ENCODE results near the gene SCO2.

Gene SCO2

GRCh38 chr22:50526108-50526833, 873 bp upstream of the SCO2 start (continued):
- 0 out of 2 replicates have a peak, but pooled peaks have one; percentile 40 for TF ChIP-seq ZNF785 (tag by site-specific recombination; IDR thresholded peaks at IDR 0.05)
- TF ChIP-seq ZNF366 (tag by site-specific recombination; conservative IDR thresholded peaks at IDR 0.05), result no peak
- no peak for TF ChIP-seq ZNF791 (tag by site-specific recombination; IDR thresholded peaks at IDR 0.05)
- TF ChIP-seq GLIS1 (tag by site-specific recombination; IDR thresholded peaks at IDR 0.05), result peak; percentile 20; the same call in 1 of the 2 replicates
- TF ChIP-seq YY1 (tag by site-specific recombination; IDR thresholded peaks at IDR 0.05), result peak; percentile 64
- no peak for TF ChIP-seq ZNF169 (tag by site-specific recombination; IDR thresholded peaks at IDR 0.05)
- TF ChIP-seq ZNF398 (tag by site-specific recombination; IDR thresholded peaks at IDR 0.05), result peak; percentile 30
- TF ChIP-seq KLF17 (tag by site-specific recombination; IDR thresholded peaks at IDR 0.05), result no peak
- no peak for TF ChIP-seq ZNF221 (tag by site-specific recombination; IDR thresholded peaks at IDR 0.05; ENCODE audit: borderline replicate concordance)
- 0 out of 2 replicates have a peak, but pooled peaks have one; percentile 69 for TF ChIP-seq ZSCAN5A (tag by site-specific recombination; IDR thresholded peaks at IDR 0.05)
- TF ChIP-seq PATZ1 (tag by site-specific recombination; IDR thresholded peaks at IDR 0.05), result 0 out of 2 replicates have a peak, but pooled peaks have one; percentile 20
- TF ChIP-seq ZNF660 (tag by site-specific recombination; IDR thresholded peaks at IDR 0.05), result peak; percentile 91
- TF ChIP-seq IKZF3 (tag by site-specific recombination; IDR thresholded peaks at IDR 0.05), result peak; percentile 45; the same call in 1 of the 2 replicates
- TF ChIP-seq KLF9 (tag by site-specific recombination; IDR thresholded peaks at IDR 0.05; ENCODE audit: low read depth), result peak; percentile 13
- peak; percentile 87 for TF ChIP-seq ZBTB8A (tag by site-specific recombination; IDR thresholded peaks at IDR 0.05)
- no peak for TF ChIP-seq PRDM1 (tag by site-specific recombination; IDR thresholded peaks at IDR 0.05)
- TF ChIP-seq ZNF121 (tag by site-specific recombination; IDR thresholded peaks at IDR 0.05), result no peak
- no peak for TF ChIP-seq ZNF639 (tag by site-specific recombination; IDR thresholded peaks at IDR 0.05)
- no peak for TF ChIP-seq ZNF24 (tag by site-specific recombination; IDR thresholded peaks at IDR 0.05)
- no peak for TF ChIP-seq ZNF341 (tag by site-specific recombination; IDR thresholded peaks at IDR 0.05; ENCODE audit: low read depth)
- TF ChIP-seq ZNF558 (tag by site-specific recombination; IDR thresholded peaks at IDR 0.05), result no peak
- TF ChIP-seq ZSCAN18 (tag by site-specific recombination; IDR thresholded peaks at IDR 0.05), result no peak
- peak; percentile 21; the same call in 1 of the 2 replicates for TF ChIP-seq CTCF (tag by site-specific recombination; IDR thresholded peaks at IDR 0.05)
- peak; percentile 9; the same call in 1 of the 2 replicates for TF ChIP-seq ZNF76 (tag by site-specific recombination; IDR thresholded peaks at IDR 0.05; ENCODE audit: borderline replicate concordance, low read depth)
- peak; percentile 46 for TF ChIP-seq ZSCAN30 (tag by site-specific recombination; IDR thresholded peaks at IDR 0.05)
- no peak for TF ChIP-seq ZNF214 (tag by site-specific recombination; IDR thresholded peaks at IDR 0.05; ENCODE audit: borderline replicate concordance)
- TF ChIP-seq GLIS2 (tag by site-specific recombination; IDR thresholded peaks at IDR 0.05), result peak; percentile 79
- no peak for TF ChIP-seq FEZF1 (tag by site-specific recombination; IDR thresholded peaks at IDR 0.05)
- TF ChIP-seq ZBTB20 (tag by site-specific recombination; IDR thresholded peaks at IDR 0.05), result peak; percentile 57
